Osteoblast (primary cell): ENCODE measurements around the gene SLC2A1. TPM values are rescaled to one million over a fixed set of nuclear protein-coding genes. Genes with fewer than 3 reads are reported as not detected.

Source experiments
- DNase-seq: peaks from one replicate; pipeline ENCODE4 v3.0.0; 2011; ENCODE audit warnings: low spot score, mixed read lengths; ENCODE audit not compliant: insufficient read length; ENCODE audit errors: missing footprints
- H2AFZ ChIP-seq: 2 replicates; pipeline ENCODE4 v1.6.0; 2011; ENCODE audit warnings: mild to moderate bottlenecking, low read length
- H3K27ac ChIP-seq: 2 replicates; pipeline ENCODE4 v1.5.1; 2011; ENCODE audit warnings: mild to moderate bottlenecking, low read depth, low read length, moderate library complexity
- H3K27me3 ChIP-seq: 2 replicates; pipeline ENCODE4 v1.6.0; 2012; ENCODE audit warnings: mild to moderate bottlenecking, control low read depth, inconsistent platforms, low read length, moderate library complexity; ENCODE audit not compliant: insufficient read depth
- H3K36me3 ChIP-seq: 2 replicates; pipeline ENCODE4 v1.5.1; 2011; ENCODE audit warnings: mild to moderate bottlenecking, low read length, control low read depth, moderate library complexity; ENCODE audit not compliant: insufficient read depth
- H3K4me1 ChIP-seq: 2 replicates; pipeline ENCODE4 v1.5.1; 2011; ENCODE audit warnings: mild to moderate bottlenecking, low read length, control low read depth, moderate library complexity; ENCODE audit not compliant: insufficient read depth
- H3K4me2 ChIP-seq: 2 replicates; pipeline ENCODE4 v1.6.0; 2011; ENCODE audit warnings: mild to moderate bottlenecking, low read length; ENCODE audit not compliant: insufficient read depth
- H3K4me3 ChIP-seq: fragments of 200-600 bp; sonication (generic); 3 replicates; pipeline ENCODE4 v1.5.1; 2012; ENCODE audit warnings: mild to moderate bottlenecking, low read length, inconsistent platforms; ENCODE audit not compliant: insufficient read depth
- H3K79me2 ChIP-seq: 2 replicates; pipeline ENCODE4 v1.6.0; 2012; ENCODE audit warnings: mild to moderate bottlenecking, low read length, control low read depth, inconsistent platforms; ENCODE audit not compliant: insufficient read depth
- H3K9me3 ChIP-seq: 2 replicates; pipeline ENCODE4 v1.5.1; 2011; ENCODE audit warnings: low read depth, low read length, control low read depth
- H4K20me1 ChIP-seq: 2 replicates; pipeline ENCODE4 v1.6.0; 2012; ENCODE audit warnings: mild to moderate bottlenecking, low read length, control low read depth; ENCODE audit not compliant: insufficient read depth
- total RNA-seq: library from RNA; depleted of rRNA; stranded (reverse); fragments of >200 nt; gene quantifications from 2 replicates; pipeline ENCODE4 v1.2.3, GENCODE V29; 2012
- TF ChIP-seq, protein P1 (sequence below): IDR thresholded peaks from 2 replicates; pipeline ENCODE4 v1.5.1; 2011; ENCODE audit warnings: mild to moderate bottlenecking, low read depth, low read length, moderate library complexity; ENCODE audit errors: extremely low read depth

The SLC2A1 gene
- total RNA-seq, 1 donor, result 43.4 TPM

DNA sequence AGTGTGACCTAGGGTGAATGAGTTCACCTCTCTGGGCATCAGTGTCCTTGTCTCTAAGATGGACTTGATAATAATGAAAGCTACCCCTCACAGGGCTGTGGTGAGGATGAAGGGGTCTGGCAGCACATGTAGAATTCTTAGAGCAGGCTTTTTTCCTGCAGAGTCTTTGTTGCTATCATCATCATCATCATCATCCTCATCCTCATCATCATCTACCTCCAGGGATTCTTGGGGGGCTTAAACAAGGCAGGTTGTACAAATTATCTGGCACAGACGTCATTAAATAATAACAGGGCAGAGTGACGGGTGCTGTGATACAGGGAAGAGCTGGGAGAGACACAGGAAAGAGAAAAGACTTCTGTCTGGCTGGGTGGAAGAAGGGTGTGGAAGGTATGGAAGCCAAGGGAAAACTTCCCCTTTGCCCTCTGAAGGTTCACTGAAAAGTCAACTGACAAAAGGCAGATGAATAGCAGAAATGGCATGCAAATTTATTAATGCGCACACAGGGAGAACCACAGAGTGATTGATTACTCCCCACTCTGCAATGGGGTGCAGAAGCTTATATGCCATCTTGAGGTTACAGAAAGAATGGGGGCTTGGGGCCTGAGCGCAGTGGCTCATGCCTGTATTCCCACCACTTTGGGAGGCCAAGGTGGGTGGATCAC, 17.0 kb upstream of the SLC2A1 start:
- H3K79me2 ChIP-seq, result no peaks in the 10 kb centered on the region
- TF ChIP-seq, protein P1, sequence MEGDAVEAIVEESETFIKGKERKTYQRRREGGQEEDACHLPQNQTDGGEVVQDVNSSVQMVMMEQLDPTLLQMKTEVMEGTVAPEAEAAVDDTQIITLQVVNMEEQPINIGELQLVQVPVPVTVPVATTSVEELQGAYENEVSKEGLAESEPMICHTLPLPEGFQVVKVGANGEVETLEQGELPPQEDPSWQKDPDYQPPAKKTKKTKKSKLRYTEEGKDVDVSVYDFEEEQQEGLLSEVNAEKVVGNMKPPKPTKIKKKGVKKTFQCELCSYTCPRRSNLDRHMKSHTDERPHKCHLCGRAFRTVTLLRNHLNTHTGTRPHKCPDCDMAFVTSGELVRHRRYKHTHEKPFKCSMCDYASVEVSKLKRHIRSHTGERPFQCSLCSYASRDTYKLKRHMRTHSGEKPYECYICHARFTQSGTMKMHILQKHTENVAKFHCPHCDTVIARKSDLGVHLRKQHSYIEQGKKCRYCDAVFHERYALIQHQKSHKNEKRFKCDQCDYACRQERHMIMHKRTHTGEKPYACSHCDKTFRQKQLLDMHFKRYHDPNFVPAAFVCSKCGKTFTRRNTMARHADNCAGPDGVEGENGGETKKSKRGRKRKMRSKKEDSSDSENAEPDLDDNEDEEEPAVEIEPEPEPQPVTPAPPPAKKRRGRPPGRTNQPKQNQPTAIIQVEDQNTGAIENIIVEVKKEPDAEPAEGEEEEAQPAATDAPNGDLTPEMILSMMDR, result no peak
- no peak for DNase-seq
- no peak overlapping the region for H2AFZ ChIP-seq
- no peaks in the 10 kb centered on the region for H3K9me3 ChIP-seq
- H4K20me1 ChIP-seq, result no peaks in the 10 kb centered on the region
- H3K4me1 ChIP-seq, result peaks cover 5% of the 10 kb centered on the region
- no peak overlapping the region for H3K4me3 ChIP-seq
- H3K27me3 ChIP-seq, result no peaks in the 10 kb centered on the region
- no peak overlapping the region for H3K4me2 ChIP-seq
- no peaks in the 10 kb centered on the region for H3K36me3 ChIP-seq
- no peak overlapping the region for H3K27ac ChIP-seq

- Histone ChIP-seq H3K4me3 (no peak overlapping the region), H4K20me1 (no peaks in the 10 kb centered on the region), H3K27ac (no peak overlapping the region), H3K36me3 (no peaks in the 10 kb centered on the region), H3K4me1 (peaks cover 5% of the 10 kb centered on the region), H3K9me3 (no peaks in the 10 kb centered on the region), H3K79me2 (no peaks in the 10 kb centered on the region), H2AFZ (no peak overlapping the region), H3K4me2 (no peak overlapping the region), H3K27me3 (no peaks in the 10 kb centered on the region)
- TF ChIP-seq, protein P1, result no peak
- DNase-seq, result no peak
Measured at GRCh38 chr1:42974767-42975437, 16.2 kb upstream of the SLC2A1 start.

- H3K27me3 ChIP-seq, result no peaks in the 10 kb centered on the region
Measured at GRCh38 chr1:42973799-42974198, 15.1 kb upstream of the SLC2A1 start.

DNA sequence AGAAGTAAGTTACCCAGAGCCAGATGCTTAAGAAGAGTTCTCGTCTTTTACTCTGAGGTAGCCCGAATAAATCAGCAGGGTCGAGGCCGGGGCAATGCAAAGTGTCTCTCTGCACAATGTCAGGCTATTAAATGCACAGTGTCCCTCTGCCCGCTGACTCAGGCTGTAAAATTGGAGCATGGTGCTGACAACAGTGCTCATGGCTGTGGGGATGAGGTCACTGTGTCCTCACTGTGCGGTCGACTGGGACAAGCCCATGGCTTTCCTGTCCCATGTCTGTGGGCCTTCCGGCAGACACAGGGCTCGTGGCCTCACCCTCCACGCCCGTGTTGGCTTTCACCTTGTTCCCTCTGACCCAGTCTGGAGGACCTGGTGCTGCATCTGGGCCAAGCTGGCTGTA, 14.6 kb upstream of the SLC2A1 start:
- no peaks in the 10 kb centered on the region for H3K36me3 ChIP-seq
- H3K4me2 ChIP-seq, result no peak overlapping the region
- H3K4me1 ChIP-seq, result peaks cover 5% of the 10 kb centered on the region
- H3K79me2 ChIP-seq, result no peaks in the 10 kb centered on the region
- DNase-seq, result no peak
- H4K20me1 ChIP-seq, result no peaks in the 10 kb centered on the region
- TF ChIP-seq, protein P1, result no peak
- no peak overlapping the region for H2AFZ ChIP-seq
- no peak overlapping the region for H3K27ac ChIP-seq
- H3K27me3 ChIP-seq, result no peaks in the 10 kb centered on the region
- no peak overlapping the region for H3K4me3 ChIP-seq
- H3K9me3 ChIP-seq, result no peaks in the 10 kb centered on the region

More at GRCh38 chr1:42973799-42974198, 15.1 kb upstream of the SLC2A1 start:
- H2AFZ ChIP-seq, result no peak overlapping the region
- H3K4me3 ChIP-seq, result no peak overlapping the region
- no peaks in the 10 kb centered on the region for H4K20me1 ChIP-seq
- DNase-seq, result no peak
- no peak overlapping the region for H3K4me2 ChIP-seq
- TF ChIP-seq, protein P1, result no peak
- H3K9me3 ChIP-seq, result no peaks in the 10 kb centered on the region
- no peak overlapping the region for H3K27ac ChIP-seq
- H3K79me2 ChIP-seq, result no peaks in the 10 kb centered on the region
- no peaks in the 10 kb centered on the region for H3K36me3 ChIP-seq
- H3K4me1 ChIP-seq, result peaks cover 5% of the 10 kb centered on the region
